SKM-1 (cell line): ENCODE measurements around the gene KRT39.
"Not testable (repeated sequence)": the region's sequence is repeated elsewhere in the genome, so short reads cannot be mapped to it uniquely, and the experiment has no call there.

Experiments
- DNase-seq: peaks from one replicate; lab custom pipeline; 2025; ENCODE audit not compliant: unreplicated experiment; lab: John Stamatoyannopoulos, UW

The KRT39 gene

DNA sequence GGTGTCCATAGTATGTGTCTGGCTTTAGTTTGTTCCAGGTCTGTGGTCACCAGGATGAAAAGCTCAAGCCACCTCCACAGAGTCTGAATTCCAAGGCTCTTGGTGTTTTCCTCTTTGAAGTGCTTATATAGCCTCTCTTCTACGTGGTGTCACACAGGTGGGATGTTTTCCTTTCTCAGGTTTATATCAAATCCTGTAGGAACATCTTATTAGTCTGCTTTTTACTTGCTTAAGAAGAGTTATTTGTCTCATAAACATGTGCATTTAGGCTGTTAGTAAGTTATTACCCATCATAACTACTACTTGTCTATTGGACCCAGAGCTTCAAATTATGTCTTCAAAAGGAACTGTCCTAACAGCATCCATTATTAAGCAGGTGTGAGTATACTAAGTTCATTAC lies at the start of gene KRT39:
Gene KRT39, minus strand, starts transcription at position 101 of the 400 bp plus-strand sequence. Its CDS starts 92 bp downstream, at position 9.
- DNase-seq = no peak

DNA sequence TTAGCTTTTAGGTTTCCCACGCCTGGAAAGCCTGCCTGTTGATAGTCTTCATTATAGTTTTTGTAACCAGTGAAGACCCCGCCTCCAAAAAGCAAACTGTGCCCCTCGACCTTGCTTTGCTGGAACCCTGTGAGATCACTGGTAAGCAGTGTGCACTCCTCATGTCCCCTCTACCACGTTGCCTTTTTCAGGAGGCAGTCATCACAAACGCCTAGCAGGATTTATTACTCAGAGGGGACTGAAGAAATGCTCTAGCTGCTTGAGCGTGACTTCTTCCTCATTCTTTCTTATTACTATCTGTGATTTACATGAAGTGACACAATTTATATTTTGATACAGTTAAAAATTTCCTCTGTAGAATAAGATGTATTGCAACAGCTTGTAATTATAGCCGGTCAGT lies 48.7 kb upstream of the KRT39 start:
- no peak for DNase-seq

DNA sequence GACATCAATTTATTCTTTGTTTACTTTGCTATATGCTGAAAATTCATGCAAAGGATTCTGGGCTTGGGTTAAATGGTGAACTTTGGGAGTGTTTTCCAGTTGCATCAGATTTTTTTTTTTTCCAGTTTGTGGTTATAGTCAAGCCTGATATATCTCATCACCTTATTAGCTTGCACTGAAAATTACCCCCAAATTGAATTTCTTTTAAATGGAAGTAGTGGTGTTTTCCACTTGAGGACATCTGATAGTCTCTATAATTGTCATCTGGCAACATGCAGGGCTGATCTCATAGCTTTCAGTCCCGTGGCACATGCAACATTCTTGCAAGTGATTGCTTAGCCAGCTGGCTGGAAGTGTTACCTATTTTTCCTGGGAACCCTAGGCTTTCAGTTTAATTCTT lies 46.9 kb upstream of the KRT39 start:
- DNase-seq = no peak

DNA sequence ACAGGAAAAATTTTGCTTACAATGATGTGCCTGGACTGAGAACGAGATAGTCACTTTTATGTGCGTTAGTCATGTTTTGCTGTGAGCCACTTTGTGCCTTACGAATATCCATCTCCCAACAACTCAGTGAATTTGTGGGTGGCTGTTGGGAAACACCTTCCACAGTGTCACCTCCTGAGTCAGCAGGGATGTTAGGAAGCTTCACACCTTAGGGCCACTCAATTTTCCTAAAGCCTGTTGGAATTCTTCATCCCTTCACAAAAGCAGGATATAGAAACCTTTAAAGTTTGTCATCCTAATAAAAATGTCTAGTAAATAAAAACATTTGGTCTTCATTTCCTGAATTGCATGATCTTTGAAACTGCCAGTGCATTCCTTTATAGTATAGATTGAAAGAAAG lies 46.4 kb upstream of the KRT39 start:
- no peak for DNase-seq

DNA sequence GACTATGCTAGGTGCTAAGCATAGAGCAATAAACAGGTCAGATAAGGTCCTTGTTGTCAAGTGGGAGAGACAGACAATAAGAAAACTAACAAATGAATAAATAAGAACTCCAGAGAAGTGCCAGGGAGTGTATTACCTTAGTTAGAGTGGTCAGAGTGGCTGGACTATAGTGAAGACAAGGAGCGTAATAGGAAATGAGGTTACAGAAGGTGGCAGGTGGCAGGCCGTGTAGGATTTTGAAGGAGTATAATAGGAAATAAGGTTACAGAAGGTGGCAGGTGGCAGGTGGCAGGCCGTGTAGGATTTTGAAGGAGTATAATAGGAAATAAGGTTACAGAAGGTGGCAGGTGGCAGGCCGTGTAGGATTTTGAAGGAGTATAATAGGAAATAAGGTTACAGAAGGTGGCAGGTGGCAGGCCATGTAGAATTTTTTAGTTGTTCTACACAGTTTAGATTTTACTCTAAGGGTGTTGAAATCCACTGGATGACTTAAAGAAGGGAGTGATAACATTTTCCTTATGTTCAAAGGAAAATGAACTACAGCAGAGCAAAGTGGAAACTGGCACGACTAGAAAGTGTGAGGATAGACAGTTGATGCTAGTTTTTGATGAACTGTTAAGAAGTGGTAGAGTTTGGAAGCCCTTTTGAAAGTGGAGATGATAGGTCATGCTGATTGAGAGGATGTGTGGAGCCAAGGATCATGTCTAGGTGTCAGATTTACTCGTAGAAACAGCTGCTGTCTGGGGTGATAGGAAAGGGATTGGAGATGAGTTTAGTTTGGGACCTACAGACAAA lies 45.8 kb upstream of the KRT39 start:
- no peak for DNase-seq

DNA sequence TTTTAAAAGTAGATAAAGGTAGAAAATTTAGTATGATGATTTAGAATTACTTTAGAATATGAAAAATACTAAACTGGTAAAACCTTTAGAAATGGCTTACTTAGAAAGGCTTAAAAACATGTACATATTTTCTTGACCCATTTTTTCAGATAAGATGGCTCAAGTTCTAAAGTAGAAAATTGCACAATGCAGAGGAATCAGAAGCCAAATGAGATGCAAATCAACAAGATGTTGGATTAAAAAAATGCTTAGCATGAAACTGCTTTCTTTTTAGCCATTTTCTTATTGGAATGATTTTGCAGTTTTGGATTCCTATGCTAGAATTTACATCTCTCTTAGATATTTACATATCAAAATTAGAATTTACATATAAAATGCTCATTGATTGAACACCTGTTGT lies 43.7 kb upstream of the KRT39 start:
- no peak for DNase-seq

DNA sequence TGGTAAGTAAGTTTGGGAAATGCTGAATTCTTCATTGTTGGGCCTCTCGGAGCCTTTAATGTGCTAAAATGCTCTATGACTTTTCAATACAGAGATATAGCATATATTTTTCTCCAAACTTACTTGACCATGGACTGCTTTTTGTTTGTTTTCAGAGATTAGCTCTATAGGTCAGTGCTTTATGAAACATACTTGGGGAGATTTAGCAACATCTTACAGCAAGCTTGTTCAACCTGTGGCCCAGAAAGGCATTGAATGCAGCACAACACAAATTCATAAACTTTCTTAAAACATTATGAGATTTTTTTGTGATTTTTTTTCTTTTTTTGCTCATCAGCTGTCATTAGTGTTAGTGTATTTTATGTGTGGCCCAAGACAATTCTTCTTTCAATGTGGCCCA lies 43.2 kb upstream of the KRT39 start:
- no peak for DNase-seq

DNA sequence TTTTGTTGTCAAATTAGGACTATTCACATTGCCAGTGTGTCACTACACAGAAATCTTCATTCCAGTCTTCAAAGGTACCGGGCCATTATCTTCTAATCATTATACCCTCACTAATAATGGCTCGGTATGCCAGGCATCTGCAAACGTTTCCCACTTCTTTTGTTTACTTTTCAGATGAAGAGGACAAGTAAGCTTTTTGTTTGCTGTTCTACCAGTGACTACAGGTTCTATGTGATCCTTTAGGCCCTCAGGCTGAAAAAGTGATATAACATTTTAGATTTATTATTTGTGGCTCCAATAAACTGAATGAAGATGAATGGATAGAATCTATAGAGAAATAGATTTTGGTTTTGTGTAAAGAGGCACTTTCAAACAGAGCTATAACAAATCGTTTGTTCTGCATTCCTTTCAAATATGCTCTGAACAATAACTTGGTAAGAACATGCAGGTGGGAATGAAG lies 42.6 kb upstream of the KRT39 start:
- DNase-seq = no peak

DNA sequence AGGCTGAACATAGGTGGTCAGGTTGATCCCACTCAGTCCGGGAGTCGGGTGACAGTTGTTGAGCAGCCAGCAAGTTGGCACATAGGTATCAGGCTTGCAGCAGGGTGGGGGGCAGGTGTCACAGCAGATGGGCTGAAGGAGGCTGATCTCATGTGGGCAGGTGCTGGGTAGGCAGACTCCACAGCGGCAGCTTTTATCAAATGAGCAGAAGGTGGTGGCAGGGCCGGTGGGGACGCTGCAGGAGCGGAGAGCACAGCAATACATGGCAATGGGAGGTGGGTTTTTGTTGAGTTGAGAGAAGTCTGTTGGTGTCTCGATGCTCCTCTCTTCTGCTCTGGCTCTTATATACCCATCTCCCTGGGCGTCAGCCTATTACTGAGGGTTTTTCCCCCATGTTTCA lies 42.1 kb upstream of the KRT39 start, which contains the start of gene KRTAP3-1:
Gene KRTAP3-1, minus strand, starts transcription at position 318 of the 400 bp plus-strand sequence. Its CDS starts 54 bp downstream, at position 264.
- DNase-seq = no peak

DNA sequence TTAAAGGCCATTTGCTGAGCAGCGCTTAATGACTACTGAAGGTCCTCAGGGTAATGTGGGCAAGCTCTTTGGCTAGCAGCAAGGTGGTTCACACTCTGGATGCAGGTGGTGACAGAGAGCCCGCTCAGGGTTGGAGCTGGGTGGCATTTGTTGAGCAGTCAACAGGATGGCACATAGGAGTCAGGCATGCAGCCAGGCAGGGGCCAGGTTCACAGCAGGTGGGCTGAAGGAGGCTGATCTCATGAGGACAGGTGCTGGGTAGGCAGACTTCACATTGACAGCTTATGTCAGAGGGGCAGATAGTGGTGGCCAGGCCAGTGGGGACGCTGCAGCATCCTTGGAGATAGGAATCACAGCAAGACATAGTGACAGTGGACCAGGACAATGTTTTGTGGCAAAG lies 37.6 kb upstream of the KRT39 start:
- no peak for DNase-seq

DNA sequence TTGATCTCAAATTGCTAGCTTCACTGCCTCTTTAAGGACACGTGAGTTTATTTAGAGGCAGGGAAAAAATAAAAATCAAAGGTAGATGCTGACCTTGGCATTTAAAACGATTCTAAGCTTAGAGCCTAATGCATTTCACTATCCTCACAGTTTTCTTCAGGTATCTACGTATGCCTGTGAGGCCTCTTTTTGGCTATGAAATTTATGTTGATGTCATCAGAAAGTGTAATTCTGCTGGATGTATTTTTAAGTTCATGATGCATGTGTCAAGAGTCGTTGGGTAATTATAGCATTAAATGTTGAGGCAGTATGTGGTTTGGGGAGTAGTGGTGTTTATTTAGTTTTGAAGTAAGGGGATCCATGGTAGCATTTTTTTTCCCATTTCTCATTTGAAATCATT lies 37.2 kb upstream of the KRT39 start:
- DNase-seq = no peak

DNA sequence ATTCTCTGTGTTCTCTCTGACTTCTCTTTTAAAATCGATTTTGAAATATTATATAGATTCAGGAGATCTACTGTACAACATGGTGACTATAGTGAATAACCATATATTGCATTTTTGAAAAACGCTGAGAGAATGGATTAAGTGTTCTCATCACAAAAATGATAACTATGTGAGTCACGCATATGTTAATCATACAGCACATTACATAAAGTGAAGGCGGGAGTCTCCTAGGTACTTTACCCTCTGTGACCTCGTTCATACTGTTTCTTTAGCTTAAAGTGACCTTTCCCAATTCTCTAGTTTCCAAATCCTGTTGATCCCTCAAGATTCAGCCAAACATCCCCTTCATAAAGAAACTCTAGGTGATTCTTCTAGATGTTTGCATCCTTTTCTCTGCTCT lies 36.1 kb upstream of the KRT39 start:
- no peak for DNase-seq

DNA sequence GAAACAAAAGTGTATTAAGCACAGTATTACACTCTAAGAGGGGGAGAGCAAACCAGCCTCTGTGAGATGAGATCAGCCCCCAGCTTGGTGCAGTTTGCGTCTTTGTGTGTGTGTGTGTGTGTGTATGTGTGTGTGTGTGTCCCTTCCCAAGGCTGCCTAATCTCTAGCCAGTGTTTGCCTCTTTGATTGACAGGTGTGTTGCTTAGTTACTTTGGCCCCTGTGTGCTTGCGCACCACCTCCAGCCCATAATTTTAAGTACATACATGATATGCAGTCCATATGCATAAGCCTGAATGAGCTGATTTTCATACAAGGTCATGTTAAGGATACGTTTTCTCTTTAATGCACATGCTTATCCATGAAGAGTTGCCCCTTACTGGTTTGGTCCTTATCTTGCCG lies 35.0 kb upstream of the KRT39 start:
- DNase-seq = no peak

DNA sequence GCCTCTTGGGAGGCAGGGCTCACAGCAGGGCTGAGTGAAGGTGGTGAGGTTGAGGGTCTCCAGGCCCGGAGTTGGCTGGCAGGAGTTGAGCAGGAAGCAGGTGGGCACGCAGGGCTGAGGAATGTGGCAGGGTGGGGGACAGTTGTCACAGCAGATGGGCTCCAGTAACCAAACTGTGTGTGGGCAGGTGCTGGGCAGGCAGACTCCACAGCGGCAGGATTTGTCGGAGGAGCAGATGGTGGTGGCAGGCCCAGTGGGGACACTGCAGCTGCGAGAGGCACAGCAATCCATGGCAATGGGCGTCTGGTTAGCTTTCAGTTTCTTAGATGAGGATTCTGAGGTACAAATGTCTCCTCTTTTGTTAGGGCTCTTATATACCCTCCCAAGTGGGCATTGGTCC lies 32.8 kb upstream of the KRT39 start, which contains the start of gene KRTAP3-2:
Gene KRTAP3-2, minus strand, starts transcription at position 344 of the 400 bp plus-strand sequence. Its CDS starts 53 bp downstream, at position 291.
- DNase-seq = not testable (repeated sequence)

DNA sequence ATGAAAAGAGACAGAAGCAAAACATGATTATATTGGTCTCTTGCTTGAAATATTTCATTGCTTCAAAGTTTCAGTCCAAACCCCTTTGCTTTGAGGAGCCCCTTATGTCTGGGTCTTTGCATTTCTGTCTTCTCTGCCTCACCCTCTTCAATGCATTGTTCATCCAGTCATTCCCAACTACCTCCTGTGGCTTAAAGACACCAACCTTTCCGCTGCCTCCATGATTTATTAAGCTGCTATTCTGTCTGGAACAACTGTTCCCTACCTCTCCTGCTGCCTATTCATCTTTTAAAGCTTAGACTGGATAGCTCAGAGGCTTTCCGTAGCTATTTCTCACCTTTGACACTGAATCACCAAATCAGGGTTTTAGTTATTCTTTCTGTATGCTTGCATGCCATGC lies 30.6 kb upstream of the KRT39 start:
- no peak for DNase-seq

DNA sequence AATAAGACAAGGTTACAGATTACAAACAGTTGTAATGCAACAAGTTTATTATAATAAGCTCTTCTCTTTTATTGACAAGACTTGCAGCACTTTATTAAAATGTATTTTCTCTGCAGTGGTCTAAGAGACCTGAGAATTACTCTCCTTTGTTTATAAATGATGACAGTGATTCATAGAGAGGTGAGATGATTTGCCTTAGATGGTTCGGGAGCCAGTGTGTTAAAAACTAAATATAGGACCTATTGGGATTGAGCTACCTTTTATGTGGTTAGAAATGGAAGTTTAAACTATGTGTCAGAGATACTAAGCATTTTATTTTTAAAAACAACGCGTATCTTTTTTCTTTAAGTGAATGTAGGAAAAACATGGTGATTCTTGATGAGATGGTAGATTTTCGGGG lies 30.1 kb upstream of the KRT39 start:
- no peak for DNase-seq

DNA sequence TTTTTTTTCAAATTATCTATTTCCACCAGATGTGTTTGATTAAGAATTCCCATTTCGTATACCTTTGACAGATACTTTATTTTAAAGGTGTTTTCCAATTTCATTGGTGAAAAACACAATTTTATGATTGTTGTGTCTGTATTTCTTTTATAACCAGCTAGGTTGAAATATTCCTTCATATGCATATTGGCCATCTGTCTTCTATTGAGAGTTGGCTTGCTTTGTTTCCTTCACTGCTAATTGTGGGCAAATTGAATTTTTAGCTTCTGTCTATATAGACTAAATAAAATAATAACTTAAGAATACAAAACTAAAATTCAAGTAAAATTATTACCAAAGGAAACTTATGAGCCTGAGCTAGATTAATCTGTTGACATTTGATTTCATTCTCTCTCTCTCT lies 28.4 kb upstream of the KRT39 start:
- DNase-seq = no peak

DNA sequence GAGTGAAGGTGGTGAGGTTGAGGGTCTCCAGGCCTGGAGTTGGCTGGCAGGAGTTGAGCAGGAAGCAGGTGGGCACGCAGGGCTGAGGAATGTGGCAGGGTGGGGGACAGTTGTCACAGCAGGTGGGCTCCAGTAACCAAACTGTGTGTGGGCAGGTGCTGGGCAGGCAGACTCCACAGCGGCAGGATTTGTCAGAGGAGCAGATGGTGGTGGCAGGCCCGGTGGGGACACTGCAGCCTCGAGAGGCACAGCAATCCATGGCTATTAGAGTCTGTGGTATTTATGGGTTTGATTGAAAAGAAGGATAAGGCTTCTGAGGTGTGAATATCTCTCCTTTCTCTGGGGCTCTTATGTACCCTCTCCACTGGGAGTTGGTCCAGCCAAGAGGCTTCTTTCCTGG lies 27.1 kb upstream of the KRT39 start, which contains the start of gene KRTAP3-3:
Gene KRTAP3-3, minus strand, starts transcription at position 326 of the 400 bp plus-strand sequence. Its CDS starts 67 bp downstream, at position 259.
- DNase-seq = no peak

DNA sequence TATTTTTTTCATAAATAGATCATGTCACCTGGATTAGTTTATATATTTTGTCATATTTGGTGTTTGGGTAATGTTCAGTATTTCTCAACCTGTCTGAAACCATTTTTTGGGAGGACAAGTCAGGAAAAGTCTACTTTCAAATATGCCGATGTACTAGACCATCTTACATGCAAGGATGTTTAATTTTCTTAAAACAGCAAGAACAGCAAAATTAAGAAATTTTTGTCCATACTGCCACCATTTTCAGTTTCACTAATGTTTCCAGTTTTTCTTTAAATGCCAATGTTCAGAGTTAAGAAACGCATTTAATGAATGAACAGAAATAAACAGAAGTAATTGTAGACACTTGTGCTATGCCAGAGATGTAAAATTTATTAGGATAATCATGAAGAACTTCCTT lies 26.3 kb upstream of the KRT39 start:
- DNase-seq = no peak

DNA sequence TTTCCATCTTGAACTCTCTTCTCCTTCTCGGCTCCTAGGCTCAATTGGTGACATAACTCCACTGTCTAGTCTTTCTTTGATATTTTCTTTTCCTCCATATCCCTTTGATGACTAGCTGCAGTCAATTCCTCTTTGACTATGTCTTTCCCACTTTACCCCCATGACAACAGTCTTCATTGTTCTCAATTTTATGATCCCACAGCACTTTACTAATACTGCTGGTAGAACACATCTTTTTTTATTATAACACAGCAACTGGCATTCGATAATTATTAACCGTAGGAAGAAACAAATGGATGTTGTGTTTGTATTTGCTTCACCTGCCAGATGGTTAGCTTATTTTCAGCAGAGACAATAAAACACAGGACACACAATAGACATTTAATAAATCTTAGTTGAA lies 25.9 kb upstream of the KRT39 start:
- DNase-seq = no peak

DNA sequence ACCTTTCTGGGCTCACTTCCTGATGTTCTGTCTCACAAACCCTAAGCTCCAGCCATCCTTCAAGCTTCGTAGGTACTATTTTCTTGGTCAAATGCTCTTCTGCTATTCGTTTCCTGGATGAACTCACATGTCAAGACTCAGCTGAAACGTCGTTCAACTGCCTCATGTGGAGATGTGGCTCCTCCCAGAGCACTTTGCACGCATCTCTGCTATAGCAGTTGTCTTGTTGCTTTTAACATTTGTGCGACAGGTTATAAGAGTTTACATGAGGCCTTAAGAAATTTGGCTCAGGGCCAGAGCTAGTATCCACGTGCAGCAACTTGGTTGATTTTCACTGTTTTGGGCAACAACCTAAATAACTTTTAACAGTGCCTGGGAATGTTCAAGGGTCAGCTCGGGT lies 20.2 kb upstream of the KRT39 start:
- DNase-seq = no peak

DNA sequence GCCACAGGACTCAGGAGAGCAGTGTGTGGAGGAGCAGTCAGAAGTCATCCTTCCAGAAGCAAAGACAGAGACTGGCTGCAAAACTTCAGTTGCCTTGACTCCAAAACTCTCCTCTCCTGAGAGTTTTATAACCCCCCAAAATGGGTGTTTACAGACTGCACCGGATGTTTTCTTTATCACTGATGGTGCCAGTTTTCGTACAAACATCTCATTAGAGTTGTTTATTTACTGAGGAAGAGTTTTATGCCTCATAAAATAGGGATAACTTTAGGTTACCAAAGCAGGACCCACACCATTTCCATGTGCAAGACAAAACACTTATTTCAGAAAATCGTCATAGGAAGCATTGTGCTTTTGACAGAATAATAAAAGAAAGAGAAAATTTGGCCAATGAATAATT lies 17.5 kb upstream of the KRT39 start, which contains the start of gene KRT40:
Gene KRT40, minus strand, starts transcription at position 101 of the 400 bp plus-strand sequence. Its CDS starts 53 bp downstream, at position 48.
- no peak for DNase-seq

DNA sequence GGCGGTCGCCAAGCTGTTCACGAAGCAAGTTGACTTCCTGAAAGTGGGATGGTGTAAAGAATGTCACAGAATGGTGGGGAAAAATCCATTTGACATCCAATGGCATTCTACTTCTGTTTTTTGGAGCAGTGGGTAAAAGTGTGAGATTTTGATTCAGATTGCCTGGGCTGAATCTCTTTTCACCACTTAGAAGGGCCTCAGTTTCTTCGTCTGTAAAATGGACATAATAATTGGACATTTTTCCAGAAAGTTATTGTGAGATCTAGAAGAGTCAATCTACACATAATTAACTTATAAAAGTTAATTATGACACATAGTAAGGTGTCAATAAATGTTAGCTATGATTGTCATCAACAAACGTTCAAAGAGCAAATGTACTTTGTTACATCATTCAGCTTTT lies 14.4 kb upstream of the KRT39 start:
- no peak for DNase-seq
